Chondrocyte (in vitro differentiated cells): ENCODE results near the gene AGPAT4. TPM values are rescaled to one million over a fixed set of nuclear protein-coding genes. Genes with fewer than 3 reads are reported as not detected.

Source experiments
- DNase-seq: peaks from one replicate; pipeline ENCODE4 v3.0.0; 2021; ENCODE audit warnings: mixed read lengths, low spot score
- H3K27ac Mint-ChIP-seq: one replicate; pipeline ENCODE4 v1.8.0; 2021; ENCODE audit warnings: mild to moderate bottlenecking, moderate library complexity, mixed read lengths; ENCODE audit not compliant: unreplicated experiment
- H3K27me3 Mint-ChIP-seq: 2 replicates; pipeline ENCODE4 v1.8.0; 2021; ENCODE audit warnings: low read depth, mixed read lengths
- H3K36me3 Mint-ChIP-seq: 2 replicates; pipeline ENCODE4 v1.8.0; 2021; ENCODE audit warnings: low read depth, mixed read lengths
- H3K4me1 Mint-ChIP-seq: 2 replicates; pipeline ENCODE4 v1.8.0; 2021; ENCODE audit warnings: low read depth, mild to moderate bottlenecking, mixed read lengths
- H3K4me3 Mint-ChIP-seq: one replicate; pipeline ENCODE4 v1.8.0; 2021; ENCODE audit warnings: mild to moderate bottlenecking, moderate library complexity, mixed read lengths; ENCODE audit not compliant: unreplicated experiment
- H3K9me3 Mint-ChIP-seq: 2 replicates; pipeline ENCODE4 v1.8.0; 2021; ENCODE audit warnings: low read depth, mixed read lengths
- total RNA-seq: library from RNA; stranded (reverse); gene quantifications from 3 replicates; pipeline ENCODE4 v1.2.1, GENCODE V29; 2021
- TF ChIP-seq, protein P1 (sequence below): fragments of 200-600 bp; sonication (generic); IDR thresholded peaks from 2 replicates; pipeline ENCODE4 v1.5.0; 2021; ENCODE audit warnings: antibody characterized with exemption, mild to moderate bottlenecking, moderate library complexity

Gene AGPAT4
- total RNA-seq, 1 donor from 2014 or later = 11.9 TPM

- peaks cover 21% of the 10 kb centered on the region for H3K36me3 Mint-ChIP-seq
- TF ChIP-seq, protein P1, sequence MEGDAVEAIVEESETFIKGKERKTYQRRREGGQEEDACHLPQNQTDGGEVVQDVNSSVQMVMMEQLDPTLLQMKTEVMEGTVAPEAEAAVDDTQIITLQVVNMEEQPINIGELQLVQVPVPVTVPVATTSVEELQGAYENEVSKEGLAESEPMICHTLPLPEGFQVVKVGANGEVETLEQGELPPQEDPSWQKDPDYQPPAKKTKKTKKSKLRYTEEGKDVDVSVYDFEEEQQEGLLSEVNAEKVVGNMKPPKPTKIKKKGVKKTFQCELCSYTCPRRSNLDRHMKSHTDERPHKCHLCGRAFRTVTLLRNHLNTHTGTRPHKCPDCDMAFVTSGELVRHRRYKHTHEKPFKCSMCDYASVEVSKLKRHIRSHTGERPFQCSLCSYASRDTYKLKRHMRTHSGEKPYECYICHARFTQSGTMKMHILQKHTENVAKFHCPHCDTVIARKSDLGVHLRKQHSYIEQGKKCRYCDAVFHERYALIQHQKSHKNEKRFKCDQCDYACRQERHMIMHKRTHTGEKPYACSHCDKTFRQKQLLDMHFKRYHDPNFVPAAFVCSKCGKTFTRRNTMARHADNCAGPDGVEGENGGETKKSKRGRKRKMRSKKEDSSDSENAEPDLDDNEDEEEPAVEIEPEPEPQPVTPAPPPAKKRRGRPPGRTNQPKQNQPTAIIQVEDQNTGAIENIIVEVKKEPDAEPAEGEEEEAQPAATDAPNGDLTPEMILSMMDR = no peak
- H3K27ac Mint-ChIP-seq = no peak overlapping the region
- H3K4me3 Mint-ChIP-seq = no peak overlapping the region
- no peaks in the 10 kb centered on the region for H3K9me3 Mint-ChIP-seq
- no peaks in the 10 kb centered on the region for H3K27me3 Mint-ChIP-seq
- peaks cover 5% of the 10 kb centered on the region for H3K4me1 Mint-ChIP-seq
- no peak for DNase-seq
Observed at GRCh38 chr6:161140554-161140875, 133.3 kb downstream of the AGPAT4 start.

GRCh38 chr6:161139766-161140553 lies 133.9 kb downstream of the AGPAT4 start:
- TF ChIP-seq, protein P1 = no peak
- H3K36me3 Mint-ChIP-seq = peaks cover 21% of the 10 kb centered on the region
- no peaks in the 10 kb centered on the region for H3K9me3 Mint-ChIP-seq
- no peaks in the 10 kb centered on the region for H3K27me3 Mint-ChIP-seq
- H3K4me1 Mint-ChIP-seq = peaks cover 5% of the 10 kb centered on the region
- no peak overlapping the region for H3K4me3 Mint-ChIP-seq
- no peak overlapping the region for H3K27ac Mint-ChIP-seq
- DNase-seq = no peak

- no peak overlapping the region for H3K4me3 Mint-ChIP-seq
- no peaks in the 10 kb centered on the region for H3K9me3 Mint-ChIP-seq
- TF ChIP-seq, protein P1 = no peak
- no peaks in the 10 kb centered on the region for H3K27me3 Mint-ChIP-seq
- no peak for DNase-seq
- H3K36me3 Mint-ChIP-seq = peaks cover 21% of the 10 kb centered on the region
- peaks cover 5% of the 10 kb centered on the region for H3K4me1 Mint-ChIP-seq
- H3K27ac Mint-ChIP-seq = no peak overlapping the region
Observed at GRCh38 chr6:161139304-161139765, 134.5 kb downstream of the AGPAT4 start.

DNA sequence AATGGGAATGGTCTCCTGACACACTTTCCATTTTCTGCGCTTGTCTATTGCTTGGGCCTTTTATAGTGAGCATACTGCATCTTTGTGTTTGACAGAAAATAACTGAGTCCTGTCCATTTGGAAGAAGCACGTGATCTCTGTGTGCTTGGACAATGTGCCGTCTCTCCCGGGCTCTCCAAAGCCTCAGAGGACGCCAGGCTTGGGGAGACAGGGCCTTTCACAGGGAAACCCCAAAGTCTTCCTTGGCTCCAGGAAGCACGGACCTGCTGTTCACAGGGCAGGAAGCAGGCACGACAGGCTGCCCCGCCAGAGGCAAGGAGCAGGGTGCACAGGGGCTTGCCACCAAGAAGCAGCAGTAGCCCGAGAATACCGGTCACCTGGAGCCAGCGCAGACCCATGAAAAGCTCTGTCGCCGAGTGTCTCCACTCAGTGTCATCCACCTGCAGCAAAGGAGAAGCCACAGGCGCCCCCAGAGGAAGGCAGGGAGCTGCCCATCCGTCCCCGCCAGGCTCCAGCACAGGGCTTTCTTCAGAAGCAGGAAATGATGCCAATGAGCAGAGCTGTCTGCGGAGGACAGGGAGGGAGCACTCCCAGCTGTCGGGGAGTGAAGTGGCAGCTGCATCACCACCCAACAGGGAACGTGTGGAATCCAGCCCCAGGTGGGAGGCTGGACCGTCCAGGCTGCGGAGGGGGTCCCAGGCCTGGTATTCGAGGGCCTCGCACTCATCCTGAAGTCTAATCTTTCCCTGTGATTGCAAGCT lies 135.1 kb downstream of the AGPAT4 start:
- no peak overlapping the region for H3K4me3 Mint-ChIP-seq
- DNase-seq = no peak
- no peaks in the 10 kb centered on the region for H3K9me3 Mint-ChIP-seq
- no peaks in the 10 kb centered on the region for H3K27me3 Mint-ChIP-seq
- H3K36me3 Mint-ChIP-seq = peaks cover 19% of the 10 kb centered on the region
- TF ChIP-seq, protein P1 = no peak
- H3K27ac Mint-ChIP-seq = no peak overlapping the region
- H3K4me1 Mint-ChIP-seq = peaks cover 5% of the 10 kb centered on the region

- Mint-ChIP-seq H3K4me3 (no peak overlapping the region), H3K9me3 (no peaks in the 10 kb centered on the region), H3K36me3 (peaks cover 16% of the 10 kb centered on the region), H3K27me3 (no peaks in the 10 kb centered on the region), H3K4me1 (peaks cover 5% of the 10 kb centered on the region), H3K27ac (no peak overlapping the region)
- no peak for DNase-seq
- TF ChIP-seq, protein P1 = no peak
Observed at GRCh38 chr6:161137839-161138542, 135.9 kb downstream of the AGPAT4 start.
